GM12878 (cell line): Measurements from ENCODE around the gene CRBN. TPM values are rescaled to one million over a fixed set of nuclear protein-coding genes. Genes with fewer than 3 reads are reported as not detected.

Experiments
- ATAC-seq: fragments of 200-7000 bp; cut with Tn5 transposase; 3 replicates; pipeline ENCODE4 v1.9.1; 2020; ENCODE audit warnings: mild to moderate bottlenecking, moderate library complexity
- BruUV-seq: library from RNA; stranded (reverse); fragments of 400-500 nt; replicated peaks from 2 replicates; lab custom pipeline; 2021; lab: Mats Ljungman, UMichigan
- CTCF ChIA-PET: fragments of 300-600 bp; sonication (Branson Sonifier 250); formaldehyde crosslinking; extraction: SDS; loops from one replicate; lab custom pipeline; 2021; ENCODE audit warnings: inconsistent platforms; lab: Yijun Ruan, JAX
- POLR2A ChIA-PET: fragments of 350-600 bp; formaldehyde crosslinking; extraction: SDS; loops from one replicate; lab custom pipeline; 2021; ENCODE audit warnings: inconsistent platforms; lab: Charles Lee
- RAD21 ChIA-PET: fragments of 300-600 bp; sonication (Branson Sonifier 250); formaldehyde crosslinking; loops from one replicate; lab custom pipeline; 2023; ENCODE audit warnings: antibody characterized with exemption; ENCODE audit not compliant: unreplicated experiment; lab: Charles Lee
- SMC1A ChIA-PET: fragments of 300-600 bp; sonication (Branson Sonifier 250); formaldehyde crosslinking; loops from one replicate; lab custom pipeline; 2023; ENCODE audit not compliant: unreplicated experiment, uncharacterized antibody; lab: Charles Lee
- DNase-seq: peaks from one replicate; pipeline ENCODE4 v3.0.0-alpha.2; 2011; ENCODE audit warnings: low read depth, low spot score
- FAIRE-seq: peaks from 3 replicates; lab custom pipeline; 2011; peaks lifted over from hg19 to GRCh38; lab: Jason Lieb, UNC
- H2AFZ ChIP-seq: 2 replicates; pipeline ENCODE4 v1.6.0; 2011; ENCODE audit warnings: low read depth, low read length, control low read depth; ENCODE audit not compliant: control insufficient read depth
- H3K27ac ChIP-seq: 2 replicates; pipeline ENCODE4 v1.5.1; 2011; ENCODE audit warnings: control low read depth; ENCODE audit not compliant: control insufficient read depth, insufficient read depth
- H3K27me3 ChIP-seq, 2 experiments: replicated peaks in 1 of 2; 2 replicates each; pipeline versions ENCODE4 v1.6.0 to v1.6.1; 2011; ENCODE audit warnings: low read length in 1 of 2; ENCODE audit not compliant: control insufficient read depth in 2 of 2, insufficient read depth in 2 of 2
- H3K36me3 ChIP-seq, 2 experiments: 2 replicates each; pipeline ENCODE4 v1.5.1; 2011; ENCODE audit warnings: low read length in 1 of 2; ENCODE audit not compliant: control insufficient read depth in 2 of 2, insufficient read depth in 2 of 2
- H3K4me1 ChIP-seq: 2 replicates; pipeline ENCODE4 v1.6.1; 2011; ENCODE audit warnings: mild to moderate bottlenecking, low read length, moderate library complexity, mixed read lengths; ENCODE audit not compliant: control insufficient read depth, insufficient read depth
- H3K4me2 ChIP-seq: 2 replicates; pipeline ENCODE4 v1.6.0; 2011; ENCODE audit warnings: control low read depth; ENCODE audit not compliant: control insufficient read depth, insufficient read depth
- H3K4me3 ChIP-seq: fragments of 200-600 bp; sonication (generic); 2 replicates; pipeline ENCODE4 v1.5.1; 2016
- H3K79me2 ChIP-seq: 2 replicates; pipeline ENCODE4 v1.6.0; 2011; ENCODE audit warnings: low read length; ENCODE audit not compliant: control insufficient read depth, insufficient read depth
- H3K9ac ChIP-seq: 2 replicates; pipeline ENCODE4 v1.8.0; 2011; ENCODE audit warnings: low read length, control low read depth, mixed read lengths; ENCODE audit not compliant: control insufficient read depth, insufficient read depth
- H3K9me3 ChIP-seq: replicated peaks from 3 replicates; pipeline ENCODE4 v1.5.1; 2011; ENCODE audit warnings: mild to moderate bottlenecking, low read length; ENCODE audit not compliant: control insufficient read depth, insufficient read depth
- H4K20me1 ChIP-seq: 2 replicates; pipeline ENCODE4 v1.6.0; 2011; ENCODE audit not compliant: control insufficient read depth, insufficient read depth
- EED ChIP-seq: sonication (generic); IDR thresholded peaks from 2 replicates; pipeline ENCODE4 v1.6.1; 2016; ENCODE audit warnings: antibody characterized with exemption, low read depth
- EGR1 ChIP-seq, 2 experiments: IDR thresholded peaks; 1 replicate in 1 of 2; 2 replicates in 1 of 2; pipeline ENCODE4 v1.6.1; 2011 to 2012; ENCODE audit warnings: low read depth in 2 of 2, low read length in 2 of 2, borderline replicate concordance in 1 of 2, mild to moderate bottlenecking in 1 of 2, moderate library complexity in 1 of 2
- FOXK2 ChIP-seq: fragments of 450-650 bp; IDR thresholded peaks from 2 replicates; pipeline ENCODE4 v1.6.1; 2017; ENCODE audit warnings: mild to moderate bottlenecking, moderate library complexity
- GATAD2B ChIP-seq: fragments of 450-650 bp; conservative IDR thresholded peaks from 2 replicates; pipeline ENCODE4 v1.6.1; 2017; ENCODE audit warnings: low read depth, mild to moderate bottlenecking, moderate library complexity
- HDGF ChIP-seq: fragments of 450-650 bp; IDR thresholded peaks from 2 replicates; pipeline ENCODE4 v1.6.1; 2016; ENCODE audit warnings: antibody characterized with exemption
- IKZF2 ChIP-seq, 2 experiments: fragments of 450-650 bp; IDR thresholded peaks; 2 replicates each; pipeline ENCODE4 v1.6.1; 2017; ENCODE audit warnings: mild to moderate bottlenecking in 2 of 2, moderate library complexity in 2 of 2
- POLR2AphosphoS5 ChIP-seq: IDR thresholded peaks from 2 replicates; pipeline ENCODE4 v1.6.1; 2011; ENCODE audit warnings: mild to moderate bottlenecking, low read length, inconsistent platforms
- POU2F2 ChIP-seq: IDR thresholded peaks from 3 replicates; pipeline ENCODE4 v1.6.1; 2011; ENCODE audit warnings: low read depth, mild to moderate bottlenecking, low read length, borderline replicate concordance
- RFX5 ChIP-seq: IDR thresholded peaks from 2 replicates; pipeline ENCODE4 v1.6.1; 2011; ENCODE audit warnings: low read depth, low read length, improper control_type of control experiment
- SPI1 ChIP-seq: IDR thresholded peaks from 2 replicates; pipeline ENCODE4 v1.6.1; 2011; ENCODE audit warnings: low read depth, mild to moderate bottlenecking, low read length, moderate library complexity, borderline replicate concordance; ENCODE audit not compliant: insufficient read depth
- ZNF274 ChIP-seq: IDR thresholded peaks from one replicate; pipeline ENCODE4 v1.8.0; 2011; ENCODE audit not compliant: insufficient read length, insufficient read depth
- WGBS: methylation state at CpG from one replicate; pipeline ENCODE4 v1.1.6; 2016; ENCODE audit warnings: low lambda C conversion rate; ENCODE audit not compliant: insufficient replicate concordance, insufficient coverage; ENCODE audit errors: missing lambda C conversion rate; 5-methylcytosine and 5-hydroxymethylcytosine counted together
- in situ Hi-C: fragments of 300-500 bp; cut with MboI; formaldehyde crosslinking; loops from 9 replicates; pipeline ENCODE4 v1.14.3; 2018; ENCODE audit warnings: mixed read lengths
- intact Hi-C: fragments of 100-400 bp; cut with micrococcal nuclease; formaldehyde crosslinking; loops from one replicate; pipeline ENCODE4 v1.14.2; 2022; ENCODE audit not compliant: unreplicated experiment
- polyA plus RNA-seq, 11 experiments: library from polyadenylated mRNA; depleted of rRNA in 4 of 11; unstranded in 6 of 11; stranded (reverse) in 5 of 11; fragments of >200 nt; fragmentation: Nextera tagmentation in 4 of 11; fragmentation: Illumina TruSeq in 1 of 11; extraction: Ambion mirVana in 4 of 11; extraction: Trizol in 1 of 11; gene quantifications; 1 replicate in 1 of 11; 2 replicates in 10 of 11; pipeline versions ENCODE4 v1.2.1 to v1.2.3, GENCODE V29; 2011 to 2016; ENCODE audit warnings: inconsistent platforms in 2 of 11, missing spikeins in 2 of 11, low read depth in 1 of 11
- total RNA-seq, 4 experiments: library from RNA; depleted of rRNA in 3 of 4; stranded (reverse); fragments of >200 nt in 3 of 4; fragmentation: Illumina TruSeq in 1 of 4; extraction: Trizol in 1 of 4; gene quantifications; 2 replicates each; pipeline versions ENCODE4 v1.2.1 to v1.2.3, GENCODE V29; 2013 to 2021

The CRBN gene
- total and polyA plus RNA-seq, 10 of the 15 experiments (the other 5 are each of a cell fraction or from before 2014, with no cell fraction given) = 21.7 to 115 (median 35.8) TPM

DNA sequence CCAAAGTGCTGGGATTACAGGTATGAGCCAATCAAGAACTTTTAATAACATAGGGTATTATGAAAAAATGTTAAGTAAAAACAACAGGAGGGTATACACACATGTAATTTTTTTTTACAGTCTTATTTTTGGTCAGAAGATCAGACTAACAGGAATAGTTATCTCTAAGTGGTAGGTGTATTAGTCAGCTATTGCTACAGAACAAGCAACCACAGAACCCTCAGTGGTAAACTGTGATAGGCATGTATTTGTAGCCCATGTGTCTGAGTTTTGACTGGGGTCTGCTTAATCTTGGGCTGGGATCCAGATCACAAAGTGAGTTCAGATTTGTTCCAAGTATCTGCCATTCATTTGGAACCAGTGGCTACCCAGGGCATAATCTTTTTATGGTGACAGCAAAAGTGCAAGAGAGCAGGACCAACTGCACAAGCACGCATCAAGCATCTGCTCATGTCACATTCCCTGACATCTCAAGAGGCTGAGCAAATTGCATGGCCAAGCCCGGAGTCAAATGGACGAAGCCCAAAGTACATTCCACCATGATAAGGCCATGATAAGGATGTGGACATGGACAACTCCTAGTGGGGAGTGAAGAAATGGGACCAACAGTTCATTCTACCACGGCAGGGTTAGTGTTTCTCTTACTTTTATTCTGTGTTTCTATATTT lies 66.3 kb downstream of the CRBN start:
- no peaks in the 10 kb centered on the region for H3K36me3 ChIP-seq
- CTCF ChIA-PET = no interaction called here
- H3K27me3 ChIP-seq = no peaks in the 10 kb centered on the region
- no peaks in the 10 kb centered on the region for H3K79me2 ChIP-seq
- no peaks in the 10 kb centered on the region for H3K9me3 ChIP-seq
- peaks cover 33% of the 10 kb centered on the region for H3K4me1 ChIP-seq
- H3K27ac ChIP-seq = no peak overlapping the region
- in situ Hi-C loops (no loop called here), intact Hi-C loops (no loop called here)
- no peak for TF ChIP-seq FOXK2
- no peak for TF ChIP-seq POLR2AphosphoS5
- TF ChIP-seq GATAD2B = no peak
- TF ChIP-seq POU2F2 = no peak
- no peak for TF ChIP-seq ZNF274
- SMC1A ChIA-PET = no interaction called here
- H3K9ac ChIP-seq = no peak overlapping the region
- FAIRE-seq (no peak), ATAC-seq (no peak), DNase-seq (no peak)
- RAD21 ChIA-PET = no interaction called here
- POLR2A ChIA-PET = no interaction called here
- no peak overlapping the region for H2AFZ ChIP-seq
- H3K4me2 ChIP-seq = no peak overlapping the region
- H3K4me3 ChIP-seq = no peak overlapping the region
- 75% methylated on average over 4 of the region's 4 CpGs for WGBS
- BruUV-seq = no TSS peak
- no peaks in the 10 kb centered on the region for H4K20me1 ChIP-seq

- in situ Hi-C loops = no loop called here
- CTCF ChIA-PET = no interaction called here
- no peak overlapping the region for H3K9ac ChIP-seq
- no peak overlapping the region; the same call in 1 of the 2 replicates for H2AFZ ChIP-seq
- RAD21 ChIA-PET = no interaction called here
- H3K27me3 ChIP-seq = no peaks in the 10 kb centered on the region
- no peak for FAIRE-seq
- no peaks in the 10 kb centered on the region for H3K9me3 ChIP-seq
- intact Hi-C loops = no loop called here
- 43% methylated on average over 7 of the region's 7 CpGs for WGBS
- H3K27ac ChIP-seq = no peak overlapping the region
- peak; percentile 63 for ATAC-seq
- H3K4me1 ChIP-seq = peaks cover 33% of the 10 kb centered on the region
- no peaks in the 10 kb centered on the region for H3K79me2 ChIP-seq
- DNase-seq = no peak
- H4K20me1 ChIP-seq = no peaks in the 10 kb centered on the region
- H3K4me2 ChIP-seq = peak overlapping the region; percentile 68
- TF ChIP-seq HDGF (no peak), EED (0 out of 2 replicates have a peak, but pooled peaks have one; percentile 31), SPI1 (peak; percentile 24; the same call in 1 of the 2 replicates), RFX5 (no peak), EGR1 (IDR thresholded peaks at IDR 0.05; ENCODE audit: borderline replicate concordance in 1 of 2, low read depth in 2 of 2, low read length in 2 of 2) (no peak), IKZF2 (IDR thresholded peaks at IDR 0.05) (peak in 1 of 2 experiments; percentile 53; a peak in 1 of 4 replicates)
- no peaks in the 10 kb centered on the region for H3K36me3 ChIP-seq
- H3K4me3 ChIP-seq = no peak overlapping the region
- no TSS peak for BruUV-seq
- SMC1A ChIA-PET = interaction anchor here (1.5 to 1.6 kb wide), 2 partner anchors 12 to 28 kb away, joined by 4 to 5 read pairs; no protein-coding TSS in a partner anchor
- POLR2A ChIA-PET = no interaction called here
These were observed 68.6 kb downstream of the CRBN start for GRCh38 chr3:3110749-3111361.
